Gastroesophageal sphincter (tissue), 3 donors: ENCODE measurements around the gene RHPN2.

Experiments used
- EP300 ChIP-seq: sonication (generic); formaldehyde crosslinking; IDR thresholded peaks from one replicate; pipeline ENCODE4 v1.6.1; 2017; ENCODE audit warnings: antibody characterized with exemption, mild to moderate bottlenecking
- POLR2AphosphoS5 ChIP-seq: sonication (generic); formaldehyde crosslinking; IDR thresholded peaks from one replicate; pipeline ENCODE4 v1.6.1; 2017; ENCODE audit warnings: antibody characterized with exemption
- TF ChIP-seq, protein P1 (sequence below), 4 experiments: fragments of 200-600 bp in 2 of 4; fragments of 450-650 bp in 2 of 4; sonication (generic) in 1 of 4; IDR thresholded peaks; one replicate each; pipeline ENCODE4 v1.5.1; 2017 to 2019; ENCODE audit warnings: antibody characterized with exemption in 4 of 4, mild to moderate bottlenecking in 2 of 4, moderate library complexity in 2 of 4

DNA sequence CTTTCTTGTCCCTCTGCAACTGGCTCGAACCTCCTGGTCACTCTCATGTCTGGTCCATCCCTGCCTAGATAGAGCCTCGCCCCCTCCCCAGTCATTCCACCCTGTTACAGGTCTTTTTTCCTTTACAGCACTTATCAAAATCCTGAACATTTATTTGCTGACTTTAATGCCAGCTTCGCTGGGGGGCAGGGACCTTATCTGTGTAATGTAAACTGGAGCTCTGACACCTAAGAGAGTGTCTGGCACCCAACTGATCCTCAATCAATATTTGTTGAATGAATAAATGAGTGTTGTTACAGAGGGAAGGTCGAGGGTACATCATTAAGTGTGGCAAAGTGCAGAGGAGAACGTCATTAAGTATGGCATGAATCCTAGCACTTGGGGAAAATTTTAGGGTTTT is 76.0 kb downstream of the RHPN2 start:
- TF ChIP-seq, protein P1, sequence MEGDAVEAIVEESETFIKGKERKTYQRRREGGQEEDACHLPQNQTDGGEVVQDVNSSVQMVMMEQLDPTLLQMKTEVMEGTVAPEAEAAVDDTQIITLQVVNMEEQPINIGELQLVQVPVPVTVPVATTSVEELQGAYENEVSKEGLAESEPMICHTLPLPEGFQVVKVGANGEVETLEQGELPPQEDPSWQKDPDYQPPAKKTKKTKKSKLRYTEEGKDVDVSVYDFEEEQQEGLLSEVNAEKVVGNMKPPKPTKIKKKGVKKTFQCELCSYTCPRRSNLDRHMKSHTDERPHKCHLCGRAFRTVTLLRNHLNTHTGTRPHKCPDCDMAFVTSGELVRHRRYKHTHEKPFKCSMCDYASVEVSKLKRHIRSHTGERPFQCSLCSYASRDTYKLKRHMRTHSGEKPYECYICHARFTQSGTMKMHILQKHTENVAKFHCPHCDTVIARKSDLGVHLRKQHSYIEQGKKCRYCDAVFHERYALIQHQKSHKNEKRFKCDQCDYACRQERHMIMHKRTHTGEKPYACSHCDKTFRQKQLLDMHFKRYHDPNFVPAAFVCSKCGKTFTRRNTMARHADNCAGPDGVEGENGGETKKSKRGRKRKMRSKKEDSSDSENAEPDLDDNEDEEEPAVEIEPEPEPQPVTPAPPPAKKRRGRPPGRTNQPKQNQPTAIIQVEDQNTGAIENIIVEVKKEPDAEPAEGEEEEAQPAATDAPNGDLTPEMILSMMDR (IDR thresholded peaks at IDR 0.05), result no peak
- TF ChIP-seq POLR2AphosphoS5 (no peak), EP300 (no peak)
